GM23338 (cell line): Measurements from ENCODE around the gene PPP2CA. TPM values are rescaled to one million over a fixed set of nuclear protein-coding genes. Genes with fewer than 3 reads are reported as not detected.
"Not testable (repeated sequence)": the region's sequence is repeated elsewhere in the genome, so short reads cannot be mapped to it uniquely, and the experiment has no call there.

Source experiments
- ATAC-seq: fragments of 200-7000 bp; cut with Tn5 transposase; 3 replicates; pipeline ENCODE4 v1.9.1; 2020
- DNase-seq: peaks from one replicate; pipeline ENCODE4 v3.0.0-alpha.2; 2015; ENCODE audit warnings: low spot score
- H2AFZ ChIP-seq: fragments of 200-600 bp; sonication (generic); 2 replicates; pipeline ENCODE4 v1.8.0; 2016; ENCODE audit warnings: antibody characterized with exemption, mild to moderate bottlenecking, moderate library complexity
- H3F3A ChIP-seq: fragments of 200-600 bp; sonication (generic); replicated peaks from 2 replicates; pipeline ENCODE4 v1.8.0; 2017; ENCODE audit warnings: antibody characterized with exemption, mixed run types, low read depth
- H3K27ac ChIP-seq: fragments of 200-600 bp; sonication (generic); 2 replicates; pipeline ENCODE4 v1.6.1; 2016; ENCODE audit warnings: low read depth
- H3K27me3 ChIP-seq: fragments of 200-600 bp; sonication (generic); 2 replicates; pipeline ENCODE4 v1.8.0; 2016; ENCODE audit warnings: mild to moderate bottlenecking, mixed run types, moderate library complexity; ENCODE audit not compliant: insufficient read depth
- H3K36me3 ChIP-seq: fragments of 200-600 bp; sonication (generic); 2 replicates; pipeline ENCODE4 v1.8.0; 2016; ENCODE audit warnings: mild to moderate bottlenecking; ENCODE audit not compliant: insufficient read depth
- H3K4me1 ChIP-seq: fragments of 200-600 bp; sonication (generic); 2 replicates; pipeline ENCODE4 v1.8.0; 2016; ENCODE audit warnings: mild to moderate bottlenecking, moderate library complexity; ENCODE audit not compliant: insufficient read depth
- H3K4me2 ChIP-seq: fragments of 200-600 bp; sonication (generic); 2 replicates; pipeline ENCODE4 v1.7.1; 2017; ENCODE audit warnings: mixed run types
- H3K4me3 ChIP-seq: fragments of 200-600 bp; sonication (generic); 2 replicates; pipeline ENCODE4 v1.6.1; 2016; ENCODE audit warnings: mixed run types
- H3K79me2 ChIP-seq: fragments of 200-600 bp; sonication (generic); replicated peaks from 2 replicates; pipeline ENCODE4 v1.8.0; 2017; ENCODE audit warnings: mild to moderate bottlenecking; ENCODE audit not compliant: insufficient read depth
- H3K9me2 ChIP-seq: fragments of 200-600 bp; sonication (generic); 2 replicates; pipeline ENCODE4 v1.8.0; 2017; ENCODE audit not compliant: insufficient read depth
- H4K20me1 ChIP-seq: fragments of 200-600 bp; sonication (generic); replicated peaks from 2 replicates; pipeline ENCODE4 v1.8.0; 2017; ENCODE audit warnings: mild to moderate bottlenecking; ENCODE audit not compliant: insufficient read depth
- H3K27ac Mint-ChIP-seq: 2 replicates; pipeline ENCODE4 v1.8.0; 2020; ENCODE audit warnings: inconsistent platforms, mild to moderate bottlenecking, moderate library complexity, mixed read lengths
- H3K27me3 Mint-ChIP-seq: 3 replicates; pipeline ENCODE4 v1.8.0; 2022; ENCODE audit warnings: low read depth, mild to moderate bottlenecking, moderate library complexity, mixed read lengths, inconsistent platforms; ENCODE audit not compliant: insufficient read depth, poor library complexity
- H3K36me3 Mint-ChIP-seq: 3 replicates; pipeline ENCODE4 v1.8.0; 2021; ENCODE audit warnings: low read depth, mild to moderate bottlenecking, inconsistent platforms, moderate library complexity, mixed read lengths
- H3K4me1 Mint-ChIP-seq: 3 replicates; pipeline ENCODE4 v1.8.0; 2020; ENCODE audit warnings: mild to moderate bottlenecking, inconsistent platforms, mixed read lengths
- H3K4me3 Mint-ChIP-seq: 3 replicates; pipeline ENCODE4 v1.8.0; 2021; ENCODE audit warnings: moderate library complexity, mild to moderate bottlenecking, inconsistent platforms, mixed read lengths
- H3K9me3 Mint-ChIP-seq: 3 replicates; pipeline ENCODE4 v1.8.0; 2020; ENCODE audit warnings: moderate library complexity, mild to moderate bottlenecking, inconsistent platforms, mixed read lengths
- CREB1 ChIP-seq: fragments of 250-450 bp; sonication (Bioruptor Pico); IDR thresholded peaks from 2 replicates; pipeline ENCODE4 v1.5.0; 2020; ENCODE audit warnings: low read depth, mild to moderate bottlenecking, moderate library complexity
- EZH2 ChIP-seq: fragments of 200-600 bp; sonication (generic); IDR thresholded peaks from one replicate; pipeline ENCODE4 v1.8.0; 2017; ENCODE audit warnings: antibody characterized with exemption, mild to moderate bottlenecking, low read depth; ENCODE audit not compliant: unreplicated experiment
- EZH2phosphoT487 ChIP-seq: fragments of 200-600 bp; sonication (generic); IDR thresholded peaks from one replicate; pipeline ENCODE4 v1.8.1; 2018; ENCODE audit warnings: antibody characterized with exemption; ENCODE audit not compliant: unreplicated experiment
- NANOG ChIP-seq: IDR thresholded peaks from 2 replicates; pipeline ENCODE4 v1.6.1; 2016; ENCODE audit warnings: antibody characterized with exemption, borderline replicate concordance
- POLR2AphosphoS5 ChIP-seq: IDR thresholded peaks from 2 replicates; pipeline ENCODE4 v1.6.1; 2016; ENCODE audit warnings: antibody characterized with exemption, low read depth
- STAT1 ChIP-seq: IDR thresholded peaks from one replicate; pipeline ENCODE4 v1.6.1; 2016; ENCODE audit warnings: antibody characterized with exemption; ENCODE audit not compliant: unreplicated experiment
- polyA plus RNA-seq: library from polyadenylated mRNA; unstranded; fragments of >200 nt; fragmentation: Nextera tagmentation; extraction: Ambion mirVana; gene quantifications from 2 replicates; pipeline ENCODE4 v1.2.1, GENCODE V29; 2016
- total RNA-seq: library from RNA; depleted of rRNA; stranded (reverse); fragments of >200 nt; shearing (Covaris generic); gene quantifications from 2 replicates; pipeline ENCODE4 v1.2.3, GENCODE V29; 2014
- TF ChIP-seq, protein P1 (sequence below): IDR thresholded peaks from one replicate; pipeline ENCODE4 v1.6.1; 2018; ENCODE audit warnings: antibody characterized with exemption; ENCODE audit not compliant: unreplicated experiment
- TF ChIP-seq, protein P2 (sequence below): IDR thresholded peaks from 2 replicates; pipeline ENCODE4 v1.6.1; 2016; ENCODE audit warnings: antibody characterized with exemption
- TF ChIP-seq, protein P3 (sequence below), 2 experiments: fragments of 200-600 bp in 1 of 2; sonication (generic) in 1 of 2; conservative IDR thresholded peaks; 2 replicates each; pipeline versions ENCODE4 v1.5.1 to v1.6.1; 2016 to 2017; ENCODE audit warnings: antibody characterized with exemption in 2 of 2, low read depth in 2 of 2, mild to moderate bottlenecking in 2 of 2, moderate library complexity in 1 of 2

Gene PPP2CA
- total and polyA plus RNA-seq, 2 experiments from 2014 or later, result 131 to 316 TPM

GRCh38 chr5:134153657-134154056 lies 72.2 kb downstream of the PPP2CA start (continued):
- TF ChIP-seq STAT1 (no peak), CREB1 (CRISPR knock-in tag) (no peak), POLR2AphosphoS5 (no peak), NANOG (no peak), EZH2phosphoT487 (no peak), EZH2 (no peak)
- TF ChIP-seq, protein P1, sequence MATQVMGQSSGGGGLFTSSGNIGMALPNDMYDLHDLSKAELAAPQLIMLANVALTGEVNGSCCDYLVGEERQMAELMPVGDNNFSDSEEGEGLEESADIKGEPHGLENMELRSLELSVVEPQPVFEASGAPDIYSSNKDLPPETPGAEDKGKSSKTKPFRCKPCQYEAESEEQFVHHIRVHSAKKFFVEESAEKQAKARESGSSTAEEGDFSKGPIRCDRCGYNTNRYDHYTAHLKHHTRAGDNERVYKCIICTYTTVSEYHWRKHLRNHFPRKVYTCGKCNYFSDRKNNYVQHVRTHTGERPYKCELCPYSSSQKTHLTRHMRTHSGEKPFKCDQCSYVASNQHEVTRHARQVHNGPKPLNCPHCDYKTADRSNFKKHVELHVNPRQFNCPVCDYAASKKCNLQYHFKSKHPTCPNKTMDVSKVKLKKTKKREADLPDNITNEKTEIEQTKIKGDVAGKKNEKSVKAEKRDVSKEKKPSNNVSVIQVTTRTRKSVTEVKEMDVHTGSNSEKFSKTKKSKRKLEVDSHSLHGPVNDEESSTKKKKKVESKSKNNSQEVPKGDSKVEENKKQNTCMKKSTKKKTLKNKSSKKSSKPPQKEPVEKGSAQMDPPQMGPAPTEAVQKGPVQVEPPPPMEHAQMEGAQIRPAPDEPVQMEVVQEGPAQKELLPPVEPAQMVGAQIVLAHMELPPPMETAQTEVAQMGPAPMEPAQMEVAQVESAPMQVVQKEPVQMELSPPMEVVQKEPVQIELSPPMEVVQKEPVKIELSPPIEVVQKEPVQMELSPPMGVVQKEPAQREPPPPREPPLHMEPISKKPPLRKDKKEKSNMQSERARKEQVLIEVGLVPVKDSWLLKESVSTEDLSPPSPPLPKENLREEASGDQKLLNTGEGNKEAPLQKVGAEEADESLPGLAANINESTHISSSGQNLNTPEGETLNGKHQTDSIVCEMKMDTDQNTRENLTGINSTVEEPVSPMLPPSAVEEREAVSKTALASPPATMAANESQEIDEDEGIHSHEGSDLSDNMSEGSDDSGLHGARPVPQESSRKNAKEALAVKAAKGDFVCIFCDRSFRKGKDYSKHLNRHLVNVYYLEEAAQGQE, result no peak
- TF ChIP-seq, protein P2, sequence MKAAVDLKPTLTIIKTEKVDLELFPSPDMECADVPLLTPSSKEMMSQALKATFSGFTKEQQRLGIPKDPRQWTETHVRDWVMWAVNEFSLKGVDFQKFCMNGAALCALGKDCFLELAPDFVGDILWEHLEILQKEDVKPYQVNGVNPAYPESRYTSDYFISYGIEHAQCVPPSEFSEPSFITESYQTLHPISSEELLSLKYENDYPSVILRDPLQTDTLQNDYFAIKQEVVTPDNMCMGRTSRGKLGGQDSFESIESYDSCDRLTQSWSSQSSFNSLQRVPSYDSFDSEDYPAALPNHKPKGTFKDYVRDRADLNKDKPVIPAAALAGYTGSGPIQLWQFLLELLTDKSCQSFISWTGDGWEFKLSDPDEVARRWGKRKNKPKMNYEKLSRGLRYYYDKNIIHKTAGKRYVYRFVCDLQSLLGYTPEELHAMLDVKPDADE, result no peak

DNA sequence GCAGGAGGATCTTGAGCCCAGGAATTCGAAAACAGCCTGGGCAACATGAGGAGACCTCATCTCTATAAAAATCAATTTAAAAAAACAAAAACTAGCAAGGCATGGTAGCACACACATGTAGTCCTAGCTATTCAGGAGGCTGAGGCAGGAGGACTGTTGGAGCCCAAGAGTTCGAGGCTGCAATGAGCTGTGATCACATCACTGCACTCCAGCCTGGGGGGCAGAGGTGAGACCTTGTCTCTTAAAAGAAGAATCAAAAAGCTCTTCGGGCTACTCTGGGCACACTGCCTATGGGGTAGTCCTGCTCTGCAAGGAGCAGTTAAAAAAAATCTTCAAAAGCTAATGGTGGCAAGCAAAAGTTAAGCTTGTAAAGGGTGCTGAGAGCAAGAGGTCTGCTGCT lies 72.6 kb downstream of the PPP2CA start:
- H3K4me2 ChIP-seq, result no peak overlapping the region
- H3K27ac ChIP-seq, result no peak overlapping the region
- DNase-seq (no peak), ATAC-seq (no peak)
- peaks cover 33% of the 10 kb centered on the region for H3K36me3 ChIP-seq
- Mint-ChIP-seq H3K4me1 (no peaks in the 10 kb centered on the region), H3K4me3 (no peak overlapping the region), H3K27ac (no peak overlapping the region), H3K36me3 (peaks cover 57% of the 10 kb centered on the region), H3K9me3 (no peaks in the 10 kb centered on the region), H3K27me3 (no peaks in the 10 kb centered on the region)
- no peaks in the 10 kb centered on the region for H3K9me2 ChIP-seq
- TF ChIP-seq, protein P3, sequence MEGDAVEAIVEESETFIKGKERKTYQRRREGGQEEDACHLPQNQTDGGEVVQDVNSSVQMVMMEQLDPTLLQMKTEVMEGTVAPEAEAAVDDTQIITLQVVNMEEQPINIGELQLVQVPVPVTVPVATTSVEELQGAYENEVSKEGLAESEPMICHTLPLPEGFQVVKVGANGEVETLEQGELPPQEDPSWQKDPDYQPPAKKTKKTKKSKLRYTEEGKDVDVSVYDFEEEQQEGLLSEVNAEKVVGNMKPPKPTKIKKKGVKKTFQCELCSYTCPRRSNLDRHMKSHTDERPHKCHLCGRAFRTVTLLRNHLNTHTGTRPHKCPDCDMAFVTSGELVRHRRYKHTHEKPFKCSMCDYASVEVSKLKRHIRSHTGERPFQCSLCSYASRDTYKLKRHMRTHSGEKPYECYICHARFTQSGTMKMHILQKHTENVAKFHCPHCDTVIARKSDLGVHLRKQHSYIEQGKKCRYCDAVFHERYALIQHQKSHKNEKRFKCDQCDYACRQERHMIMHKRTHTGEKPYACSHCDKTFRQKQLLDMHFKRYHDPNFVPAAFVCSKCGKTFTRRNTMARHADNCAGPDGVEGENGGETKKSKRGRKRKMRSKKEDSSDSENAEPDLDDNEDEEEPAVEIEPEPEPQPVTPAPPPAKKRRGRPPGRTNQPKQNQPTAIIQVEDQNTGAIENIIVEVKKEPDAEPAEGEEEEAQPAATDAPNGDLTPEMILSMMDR (conservative IDR thresholded peaks at IDR 0.05; ENCODE audit: low read depth in 2 of 2), result no peak
- H3K27me3 ChIP-seq, result no peaks in the 10 kb centered on the region
- H3F3A ChIP-seq, result no peaks in the 10 kb centered on the region
- H3K4me1 ChIP-seq, result 0 out of 2 replicates have a peak, but pooled peaks cover 6% of the 10 kb centered on the region
- H2AFZ ChIP-seq, result no peak overlapping the region
- H3K4me3 ChIP-seq, result no peak overlapping the region
- H4K20me1 ChIP-seq, result peaks cover 21% of the 10 kb centered on the region
- peaks cover 10% of the 10 kb centered on the region for H3K79me2 ChIP-seq

DNA sequence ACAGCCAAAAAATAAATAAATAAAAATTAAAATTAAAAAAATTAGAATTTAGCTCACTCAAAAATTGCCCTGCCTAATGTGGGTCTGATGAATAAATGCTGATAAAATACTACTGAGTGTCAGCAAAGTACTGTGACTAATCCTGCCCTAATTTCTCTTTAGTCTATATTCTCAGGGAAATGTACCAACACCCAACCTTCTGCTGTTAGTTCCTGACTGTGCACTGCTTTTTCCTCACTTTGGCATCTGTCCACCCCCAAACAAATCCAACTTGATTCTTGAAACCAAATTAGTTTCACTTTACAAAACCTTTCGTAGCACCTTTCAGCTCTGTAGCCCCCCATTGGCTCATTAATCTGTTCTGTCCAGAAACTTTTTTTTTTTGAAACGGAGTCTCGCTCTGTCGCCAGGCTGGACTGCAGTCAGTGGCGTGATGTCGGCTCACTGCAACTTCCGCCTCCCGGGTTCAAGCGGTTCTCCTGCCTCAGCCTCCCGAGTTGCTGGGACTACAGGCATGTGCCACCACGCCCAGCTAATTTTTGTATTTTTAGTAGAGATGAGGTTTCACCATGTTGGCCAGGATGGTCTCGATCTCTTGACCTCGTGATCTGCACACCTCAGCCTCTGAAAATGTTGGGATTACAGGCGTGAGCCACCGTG lies 73.6 kb downstream of the PPP2CA start:
- not testable (repeated sequence) for H3K79me2 ChIP-seq, H3K27me3 Mint-ChIP-seq, H3K9me3 Mint-ChIP-seq, H3K9me2 ChIP-seq, H2AFZ ChIP-seq, H3K4me1 ChIP-seq, H3K4me3 Mint-ChIP-seq, H3K27ac ChIP-seq, H3K4me2 ChIP-seq, H3K4me3 ChIP-seq, H3K27me3 ChIP-seq, H3F3A ChIP-seq, DNase-seq, ATAC-seq, H3K4me1 Mint-ChIP-seq, H3K27ac Mint-ChIP-seq
- peaks cover 24% of the 10 kb centered on the region for H3K36me3 ChIP-seq
- H3K36me3 Mint-ChIP-seq, result peaks cover 48% of the 10 kb centered on the region
- peaks cover 27% of the 10 kb centered on the region for H4K20me1 ChIP-seq
